GM12801 (cell line): ENCODE measurements around the gene PSMC4.

Experiments
- TF ChIP-seq, protein P1 (sequence below): IDR thresholded peaks from one replicate; pipeline ENCODE4 v1.5.1; 2011; ENCODE audit warnings: control low read depth; ENCODE audit not compliant: insufficient read length; ENCODE audit errors: extremely low read depth

The PSMC4 gene

DNA sequence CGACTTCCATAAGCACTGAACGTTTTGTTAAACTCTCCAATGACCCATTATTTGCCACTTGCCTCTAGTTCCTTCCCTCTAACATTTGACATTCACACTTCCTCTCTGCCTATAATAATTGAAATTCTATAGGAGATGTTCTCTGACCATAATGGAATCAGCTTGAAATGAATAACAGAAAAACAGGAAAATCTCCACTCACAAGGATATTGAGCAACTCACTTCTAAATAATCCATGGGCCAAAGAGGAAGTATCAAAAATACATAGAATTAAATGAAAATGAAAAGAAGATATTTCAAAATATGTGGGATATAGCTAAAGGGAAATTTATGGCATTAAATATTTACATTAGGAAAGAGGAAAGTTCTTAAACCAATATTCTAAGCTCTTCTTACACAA, 33.2 kb upstream of the PSMC4 start:
- TF ChIP-seq, protein P1, sequence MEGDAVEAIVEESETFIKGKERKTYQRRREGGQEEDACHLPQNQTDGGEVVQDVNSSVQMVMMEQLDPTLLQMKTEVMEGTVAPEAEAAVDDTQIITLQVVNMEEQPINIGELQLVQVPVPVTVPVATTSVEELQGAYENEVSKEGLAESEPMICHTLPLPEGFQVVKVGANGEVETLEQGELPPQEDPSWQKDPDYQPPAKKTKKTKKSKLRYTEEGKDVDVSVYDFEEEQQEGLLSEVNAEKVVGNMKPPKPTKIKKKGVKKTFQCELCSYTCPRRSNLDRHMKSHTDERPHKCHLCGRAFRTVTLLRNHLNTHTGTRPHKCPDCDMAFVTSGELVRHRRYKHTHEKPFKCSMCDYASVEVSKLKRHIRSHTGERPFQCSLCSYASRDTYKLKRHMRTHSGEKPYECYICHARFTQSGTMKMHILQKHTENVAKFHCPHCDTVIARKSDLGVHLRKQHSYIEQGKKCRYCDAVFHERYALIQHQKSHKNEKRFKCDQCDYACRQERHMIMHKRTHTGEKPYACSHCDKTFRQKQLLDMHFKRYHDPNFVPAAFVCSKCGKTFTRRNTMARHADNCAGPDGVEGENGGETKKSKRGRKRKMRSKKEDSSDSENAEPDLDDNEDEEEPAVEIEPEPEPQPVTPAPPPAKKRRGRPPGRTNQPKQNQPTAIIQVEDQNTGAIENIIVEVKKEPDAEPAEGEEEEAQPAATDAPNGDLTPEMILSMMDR = no peak

DNA sequence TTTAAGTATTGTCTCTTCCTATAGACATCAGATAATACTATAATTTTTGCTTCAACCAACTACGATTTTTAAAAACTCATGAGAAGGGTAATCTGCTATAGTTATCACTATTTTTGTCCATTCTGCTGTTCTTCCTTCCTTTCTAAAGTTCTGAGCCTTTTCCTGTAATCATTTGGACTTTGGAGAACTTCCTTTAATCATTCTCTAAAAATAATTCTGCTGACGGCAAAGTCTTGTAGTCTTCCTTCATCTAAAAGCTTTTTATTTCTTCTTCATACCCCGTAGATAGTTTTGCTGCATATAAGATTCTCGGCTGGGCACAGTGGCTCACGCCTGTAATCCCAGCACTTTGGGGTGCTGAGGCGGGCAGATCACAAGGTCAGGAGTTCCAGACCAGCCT, 31.4 kb upstream of the PSMC4 start:
- TF ChIP-seq, protein P1 = no peak

DNA sequence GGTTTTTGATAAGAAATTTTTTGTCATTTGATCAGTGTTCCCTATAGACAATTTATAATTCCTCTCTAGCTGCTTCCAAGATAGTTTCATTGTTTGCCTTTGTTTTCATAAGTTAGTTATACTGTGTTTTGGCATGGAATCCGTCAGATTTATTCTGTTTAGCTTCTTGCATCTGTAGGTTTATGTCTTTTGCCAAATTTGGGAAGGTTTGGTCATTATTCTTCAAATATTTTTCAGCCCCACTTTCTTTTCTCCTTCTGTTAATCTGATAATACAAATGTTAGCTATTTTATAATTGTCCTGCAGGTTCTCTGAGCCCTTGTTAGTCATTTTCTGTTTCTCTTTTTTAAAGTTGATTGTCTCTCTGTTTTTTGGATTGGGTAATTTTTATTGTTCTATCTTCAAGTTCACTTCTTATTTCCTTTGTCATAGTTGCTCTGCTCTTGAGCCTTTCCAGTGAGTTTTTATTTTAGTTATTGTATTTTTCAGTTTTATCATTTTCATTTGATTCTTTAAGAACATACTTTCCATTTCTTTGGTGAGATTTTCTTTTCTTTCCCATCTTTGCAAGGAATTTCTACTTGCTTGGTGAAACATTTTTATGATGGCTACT, 30.6 kb upstream of the PSMC4 start:
- TF ChIP-seq, protein P1 = no peak

DNA sequence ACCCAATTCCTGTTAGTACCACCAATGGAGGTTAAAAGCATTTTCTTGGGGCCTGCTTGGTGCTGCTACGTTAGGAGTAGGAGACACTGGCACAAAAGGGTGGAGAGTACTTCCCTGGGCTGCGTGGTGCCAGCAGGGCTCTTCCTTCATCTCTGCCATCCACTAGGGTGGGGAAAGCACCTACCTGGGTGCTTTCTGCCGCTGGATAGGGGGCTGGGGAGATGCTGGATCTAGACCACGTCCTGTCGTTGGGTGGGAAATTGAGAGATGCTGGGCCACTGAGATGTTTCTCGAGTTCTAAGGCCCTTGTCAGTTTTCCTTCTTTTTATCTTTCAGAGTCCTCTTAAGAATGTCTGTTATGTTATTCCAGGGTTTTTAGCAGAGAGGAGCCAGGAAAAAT, 29.8 kb upstream of the PSMC4 start:
- TF ChIP-seq, protein P1 = no peak

DNA sequence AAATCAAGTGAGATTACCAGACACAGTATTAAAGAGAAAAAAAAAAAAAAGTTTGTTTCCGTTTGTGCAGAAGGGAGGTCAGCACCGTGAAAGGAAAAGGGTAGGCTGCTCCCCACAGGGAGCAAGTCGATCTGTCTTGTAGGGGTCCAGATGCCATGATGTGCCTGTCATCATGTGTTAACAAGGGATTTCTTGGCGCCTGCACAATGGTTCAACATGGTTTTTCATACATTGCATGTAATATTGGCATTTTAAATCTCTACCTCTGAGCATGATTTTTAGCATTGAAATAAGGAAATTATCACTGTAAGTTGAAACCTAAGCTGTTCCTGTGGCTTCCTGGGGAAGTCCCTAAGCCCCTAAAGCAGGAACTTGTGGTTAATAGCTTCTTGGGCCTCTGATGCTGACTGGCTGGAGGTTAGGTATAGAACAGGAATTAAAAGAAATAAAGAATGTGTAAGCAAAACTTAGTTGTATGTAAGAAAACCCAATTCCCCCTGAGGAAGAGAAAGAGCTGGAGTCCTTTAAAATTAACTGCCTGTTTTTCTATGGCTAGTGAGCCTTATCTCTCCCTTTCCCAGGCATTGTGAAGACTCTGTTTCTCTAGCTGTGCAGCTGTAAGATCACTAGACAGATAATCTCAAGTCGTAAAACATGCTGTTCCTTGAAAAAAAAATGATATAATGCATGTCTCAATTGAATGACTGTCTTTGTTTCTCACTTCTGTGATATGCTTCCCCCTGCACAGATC, 29.2 kb upstream of the PSMC4 start:
- TF ChIP-seq, protein P1 = no peak

DNA sequence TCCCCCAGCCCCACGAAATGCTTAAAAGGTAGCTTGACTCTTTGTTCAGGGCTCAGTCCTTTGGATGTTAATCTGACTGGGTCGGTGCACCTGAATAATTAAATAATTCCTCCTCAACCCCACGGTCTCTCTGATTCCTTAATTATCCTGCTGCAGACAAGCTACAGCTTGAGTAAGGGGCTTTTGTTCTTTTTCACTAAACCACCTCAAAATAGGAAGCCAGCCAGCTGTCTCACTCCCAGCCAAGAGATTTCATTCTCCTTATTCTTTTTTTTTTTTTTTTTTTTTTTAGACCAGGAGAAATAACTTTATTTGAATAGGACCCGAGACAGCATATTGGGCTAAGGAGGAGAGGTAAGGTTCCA, 28.6 kb upstream of the PSMC4 start:
- TF ChIP-seq, protein P1 = no peak

DNA sequence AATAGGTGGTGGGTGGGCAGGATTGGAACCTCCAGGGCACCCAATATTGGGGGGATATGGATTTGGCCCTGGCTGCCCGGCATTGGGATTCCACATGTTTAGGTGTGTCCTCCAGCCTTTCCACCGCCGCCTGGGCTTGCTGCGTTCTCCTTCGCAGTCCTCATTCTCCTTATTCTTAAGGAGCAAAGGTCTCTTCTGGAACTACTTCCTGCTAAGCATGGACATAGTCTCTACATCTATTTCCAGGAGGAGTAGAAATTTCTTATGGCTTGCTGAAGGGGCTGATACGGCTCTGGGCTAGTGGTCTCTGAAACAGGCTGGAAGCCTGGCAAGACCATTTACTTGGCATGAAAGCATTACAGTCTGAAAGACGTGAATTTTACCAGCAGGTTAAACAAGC, 27.4 kb upstream of the PSMC4 start:
- TF ChIP-seq, protein P1 = no peak
